H9 (cell line): ENCODE data around the gene FAM184A. TPM values are rescaled to one million over a fixed set of nuclear protein-coding genes. Genes with fewer than 3 reads are reported as not detected.

Experiments
- DNase-seq: peaks from one replicate; pipeline ENCODE4 v3.0.0-alpha.2; 2017
- H2AFZ ChIP-seq: one replicate; pipeline ENCODE4 v1.6.1; 2013; ENCODE audit warnings: mild to moderate bottlenecking, low read length, control low read depth, moderate library complexity
- H2AK5ac ChIP-seq: 2 replicates; pipeline ENCODE4 v1.6.1; 2013; ENCODE audit warnings: low read length, control low read depth, mixed read lengths; ENCODE audit not compliant: insufficient read length
- H2BK120ac ChIP-seq: one replicate; pipeline ENCODE4 v1.6.1; 2013; ENCODE audit warnings: low read depth, mild to moderate bottlenecking, low read length, control low read depth, inconsistent platforms; ENCODE audit not compliant: poor library complexity, severe bottlenecking
- H2BK12ac ChIP-seq: 2 replicates; pipeline ENCODE4 v1.6.1; 2013; ENCODE audit warnings: low read length, control low read depth, mixed read lengths, low read depth; ENCODE audit not compliant: insufficient read length
- H2BK15ac ChIP-seq: 2 replicates; pipeline ENCODE4 v1.6.1; 2013; ENCODE audit warnings: low read depth, low read length, control low read depth
- H2BK20ac ChIP-seq: one replicate; pipeline ENCODE4 v1.6.1; 2013; ENCODE audit warnings: low read depth, mild to moderate bottlenecking, low read length, control low read depth, inconsistent platforms; ENCODE audit not compliant: poor library complexity, severe bottlenecking
- H2BK5ac ChIP-seq: 2 replicates; pipeline ENCODE4 v1.6.1; 2013; ENCODE audit warnings: low read length, control low read depth, mixed read lengths; ENCODE audit not compliant: insufficient read length
- H3K14ac ChIP-seq: 2 replicates; pipeline ENCODE4 v1.6.1; 2013; ENCODE audit warnings: low read length, control low read depth; ENCODE audit not compliant: insufficient read depth
- H3K18ac ChIP-seq: 2 replicates; pipeline ENCODE4 v1.6.1; 2013; ENCODE audit warnings: low read depth, mild to moderate bottlenecking, mixed read lengths, low read length, control low read depth; ENCODE audit not compliant: insufficient read length
- H3K23ac ChIP-seq: 2 replicates; pipeline ENCODE4 v1.6.1; 2013; ENCODE audit warnings: low read length, control low read depth, mixed read lengths, low read depth; ENCODE audit not compliant: insufficient read length
- H3K23me2 ChIP-seq: 2 replicates; pipeline ENCODE4 v1.6.1; 2013; ENCODE audit warnings: low read depth, mild to moderate bottlenecking, mixed read lengths, low read length, control low read depth; ENCODE audit not compliant: insufficient read length, poor library complexity, severe bottlenecking
- H3K27ac ChIP-seq: 2 replicates; pipeline ENCODE4 v1.5.1; 2013; ENCODE audit warnings: low read length, control low read depth, mixed read lengths, low read depth; ENCODE audit not compliant: insufficient read length
- H3K27me3 ChIP-seq: 2 replicates; pipeline ENCODE4 v1.6.1; 2013; ENCODE audit warnings: low read length, control low read depth, inconsistent platforms; ENCODE audit not compliant: insufficient read depth
- H3K4ac ChIP-seq: 2 replicates; pipeline ENCODE4 v1.6.1; 2013; ENCODE audit warnings: low read depth, mild to moderate bottlenecking, control low read depth, inconsistent platforms, low read length, moderate library complexity
- H3K4me1 ChIP-seq: 2 replicates; pipeline ENCODE4 v1.6.1; 2013; ENCODE audit warnings: low read length, control low read depth, inconsistent platforms; ENCODE audit not compliant: insufficient read depth
- H3K4me2 ChIP-seq: 2 replicates; pipeline ENCODE4 v1.6.1; 2013; ENCODE audit warnings: low read length, control low read depth, mixed read lengths; ENCODE audit not compliant: insufficient read length, insufficient read depth
- H3K56ac ChIP-seq: 2 replicates; pipeline ENCODE4 v1.6.1; 2013; ENCODE audit warnings: low read depth, mild to moderate bottlenecking, mixed read lengths, low read length, control low read depth; ENCODE audit not compliant: insufficient read length
- H3K79me1 ChIP-seq: 2 replicates; pipeline ENCODE4 v1.6.1; 2013; ENCODE audit warnings: low read depth, mild to moderate bottlenecking, moderate library complexity, low read length, control low read depth, inconsistent platforms; ENCODE audit not compliant: insufficient read depth, poor library complexity, severe bottlenecking
- H3K79me2 ChIP-seq: 2 replicates; pipeline ENCODE4 v1.6.1; 2013; ENCODE audit warnings: low read length, control low read depth, inconsistent platforms; ENCODE audit not compliant: insufficient read depth
- H3K9ac ChIP-seq: 2 replicates; pipeline ENCODE4 v1.6.1; 2013; ENCODE audit warnings: low read length, control low read depth, mixed read lengths; ENCODE audit not compliant: insufficient read length; ENCODE audit errors: extremely low read depth
- H3K9me3 ChIP-seq: one replicate; pipeline ENCODE4 v1.6.1; 2013; ENCODE audit warnings: low read depth, low read length, inconsistent platforms; ENCODE audit not compliant: control insufficient read depth
- H3T11ph ChIP-seq: one replicate; pipeline ENCODE4 v1.6.1; 2013; ENCODE audit warnings: mild to moderate bottlenecking, low read length, control low read depth, inconsistent platforms
- H4K20me1 ChIP-seq: one replicate; pipeline ENCODE4 v1.6.1; 2013; ENCODE audit not compliant: control insufficient read depth, insufficient read length, insufficient read depth
- H4K5ac ChIP-seq: 2 replicates; pipeline ENCODE4 v1.6.1; 2013; ENCODE audit warnings: low read depth, mild to moderate bottlenecking, mixed read lengths, low read length, control low read depth; ENCODE audit not compliant: insufficient read length
- H4K8ac ChIP-seq: replicated peaks from 2 replicates; pipeline ENCODE4 v1.6.1; 2013; ENCODE audit warnings: low read length, control low read depth, mixed read lengths, low read depth; ENCODE audit not compliant: insufficient read length
- H4K91ac ChIP-seq: 2 replicates; pipeline ENCODE4 v1.6.1; 2013; ENCODE audit warnings: low read depth, mild to moderate bottlenecking, moderate library complexity, mixed read lengths, low read length, control low read depth; ENCODE audit not compliant: insufficient read length
- H3K27ac Mint-ChIP-seq, 3 experiments: 2 replicates in 2 of 3; 3 replicates in 1 of 3; pipeline ENCODE4 v1.8.0; 2020 to 2021; ENCODE audit warnings: mixed read lengths in 3 of 3, mild to moderate bottlenecking in 1 of 3, moderate library complexity in 1 of 3
- H3K27me3 Mint-ChIP-seq: 2 replicates; pipeline ENCODE4 v1.8.0; 2021; ENCODE audit warnings: low read depth, mild to moderate bottlenecking, moderate library complexity, mixed read lengths
- H3K36me3 Mint-ChIP-seq, 3 experiments: 2 replicates in 2 of 3; 3 replicates in 1 of 3; pipeline ENCODE4 v1.8.0; 2020 to 2021; ENCODE audit warnings: low read depth in 3 of 3, mixed read lengths in 3 of 3; ENCODE audit not compliant: insufficient read depth in 1 of 3
- H3K4me1 Mint-ChIP-seq, 2 experiments: 2 replicates each; pipeline ENCODE4 v1.8.0; 2020; ENCODE audit warnings: mixed read lengths in 2 of 2
- H3K4me3 Mint-ChIP-seq, 2 experiments: 2 replicates in 1 of 2; 3 replicates in 1 of 2; pipeline ENCODE4 v1.8.0; 2020 to 2021; ENCODE audit warnings: mild to moderate bottlenecking in 2 of 2, mixed read lengths in 2 of 2, moderate library complexity in 1 of 2
- H3K9me3 Mint-ChIP-seq, 2 experiments: 2 replicates in 1 of 2; 3 replicates in 1 of 2; pipeline ENCODE4 v1.8.0; 2020; ENCODE audit warnings: mild to moderate bottlenecking in 2 of 2, mixed read lengths in 2 of 2, moderate library complexity in 1 of 2
- CTCF ChIP-seq: fragments of 200-600 bp; sonication (generic); conservative IDR thresholded peaks from 3 replicates; pipeline ENCODE4 v1.8.0; 2021; ENCODE audit warnings: antibody characterized with exemption, mild to moderate bottlenecking
- total RNA-seq: library from RNA; stranded (reverse); gene quantifications from 2 replicates; pipeline ENCODE4 v1.2.1, GENCODE V29; 2021

The FAM184A gene
- total RNA-seq, 1 experiment from 2014 or later: 11.4 TPM

GRCh38 chr6:118945217-118945616, 133.2 kb downstream of the FAM184A start:
- H4K20me1 ChIP-seq: no peaks in the 10 kb centered on the region
- H2AK5ac ChIP-seq: no peak overlapping the region
- no peak overlapping the region for H4K5ac ChIP-seq
- no peaks in the 10 kb centered on the region for H3K9me3 ChIP-seq
- H3K4me1 Mint-ChIP-seq: no peaks in the 10 kb centered on the region
- H3K18ac ChIP-seq: no peak overlapping the region
- H2BK12ac ChIP-seq: no peak overlapping the region
- no peak overlapping the region for H3K14ac ChIP-seq
- H3K4me2 ChIP-seq: no peak overlapping the region
- H3K36me3 Mint-ChIP-seq: peaks cover 20 to 57% (median 25%) of the 10 kb centered on the region in 3 experiments
- H3K4me1 ChIP-seq: no peaks in the 10 kb centered on the region
- no peak overlapping the region for H3T11ph ChIP-seq
- no peaks in the 10 kb centered on the region for H3K79me1 ChIP-seq
- no peak overlapping the region for H3K4ac ChIP-seq
- H2BK15ac ChIP-seq: no peak overlapping the region
- no peaks in the 10 kb centered on the region for H3K27me3 ChIP-seq
- no peak overlapping the region for H2BK5ac ChIP-seq
- no peak overlapping the region for H3K27ac Mint-ChIP-seq
- H3K9me3 Mint-ChIP-seq: peaks cover 34 to 49% of the 10 kb centered on the region in 2 experiments
- H3K9ac ChIP-seq: no peak overlapping the region
- H3K23me2 ChIP-seq: no peaks in the 10 kb centered on the region
- DNase-seq: no peak
- no peak overlapping the region for H3K4me3 Mint-ChIP-seq
- no peak overlapping the region for H4K8ac ChIP-seq
- no peak overlapping the region for H3K23ac ChIP-seq
- no peak overlapping the region for H2BK20ac ChIP-seq
- no peaks in the 10 kb centered on the region for H3K79me2 ChIP-seq
- H3K27me3 Mint-ChIP-seq: peaks cover 2% of the 10 kb centered on the region; the same call in 1 of the 2 replicates
- H2BK120ac ChIP-seq: no peak overlapping the region
- H4K91ac ChIP-seq: no peak overlapping the region
- no peak overlapping the region for H2AFZ ChIP-seq
- TF ChIP-seq CTCF: no peak
- no peak overlapping the region for H3K27ac ChIP-seq
- H3K56ac ChIP-seq: no peak overlapping the region
